Nephron (organoid): ENCODE measurements around the gene PAGR1.

Experiments used
- H3K27ac Mint-ChIP-seq, 3 experiments: 2 replicates each; pipeline ENCODE4 v1.8.0; 2020; ENCODE audit warnings: mixed read lengths in 3 of 3, mild to moderate bottlenecking in 2 of 3, moderate library complexity in 1 of 3
- H3K27me3 Mint-ChIP-seq: 2 replicates; pipeline ENCODE4 v1.8.0; 2021; ENCODE audit warnings: low read depth, mild to moderate bottlenecking, moderate library complexity, mixed read lengths
- H3K36me3 Mint-ChIP-seq: 2 replicates; pipeline ENCODE4 v1.8.0; 2020; ENCODE audit warnings: low read depth, mixed read lengths
- H3K4me1 Mint-ChIP-seq: 2 replicates; pipeline ENCODE4 v1.8.0; 2020; ENCODE audit warnings: mixed read lengths
- H3K4me3 Mint-ChIP-seq, 3 experiments: 2 replicates each; pipeline ENCODE4 v1.8.0; 2020; ENCODE audit warnings: mild to moderate bottlenecking in 3 of 3, mixed read lengths in 3 of 3, moderate library complexity in 2 of 3
- H3K9me3 Mint-ChIP-seq: 2 replicates; pipeline ENCODE4 v1.8.0; 2020; ENCODE audit warnings: mixed read lengths
- TF ChIP-seq, protein P1 (sequence below), 3 experiments: fragments of 200-600 bp; sonication (generic); IDR thresholded peaks; one replicate each; pipeline ENCODE4 v1.5.0; 2021; ENCODE audit warnings: antibody characterized with exemption in 3 of 3; ENCODE audit not compliant: unreplicated experiment in 3 of 3

PAGR1 gene

DNA sequence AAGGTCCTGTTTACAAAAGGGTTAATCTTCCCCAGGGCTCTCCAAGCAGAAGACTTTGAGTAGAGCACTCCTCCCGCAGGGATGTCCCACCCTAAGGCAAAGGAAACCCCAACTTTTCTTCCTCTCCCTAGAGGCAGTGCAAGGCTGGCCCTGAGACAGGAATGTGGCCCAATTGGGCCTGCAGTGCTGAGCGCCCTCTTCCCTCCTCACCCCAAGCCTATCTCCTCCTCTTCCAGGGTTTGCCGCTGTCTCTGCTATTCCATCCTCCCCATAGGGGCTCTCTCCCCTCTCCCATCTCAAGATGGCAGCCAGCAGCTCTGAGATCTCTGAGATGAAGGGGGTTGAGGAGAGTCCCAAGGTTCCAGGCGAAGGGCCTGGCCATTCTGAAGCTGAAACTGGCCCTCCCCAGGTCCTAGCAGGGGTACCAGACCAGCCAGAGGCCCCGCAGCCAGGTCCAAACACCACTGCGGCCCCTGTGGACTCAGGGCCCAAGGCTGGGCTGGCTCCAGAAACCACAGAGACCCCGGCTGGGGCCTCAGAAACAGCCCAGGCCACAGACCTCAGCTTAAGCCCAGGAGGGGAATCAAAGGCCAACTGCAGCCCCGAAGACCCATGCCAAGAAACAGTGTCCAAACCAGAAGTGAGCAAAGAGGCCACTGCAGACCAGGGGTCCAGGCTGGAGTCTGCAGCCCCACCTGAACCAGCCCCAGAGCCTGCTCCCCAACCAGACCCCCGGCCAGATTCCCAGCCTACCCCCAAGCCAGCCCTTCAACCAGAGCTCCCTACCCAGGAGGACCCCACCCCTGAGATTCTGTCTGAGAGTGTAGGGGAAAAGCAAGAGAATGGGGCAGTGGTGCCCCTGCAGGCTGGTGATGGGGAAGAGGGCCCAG, 3.0 kb upstream of the PAGR1 start:
- Mint-ChIP-seq H3K27ac (peak overlapping the region; percentile 90 to 99 (median 94)), H3K36me3 (peaks cover 16% of the 10 kb centered on the region), H3K4me3 (peak overlapping the region; percentile 86 to 96 (median 94)), H3K27me3 (no peaks in the 10 kb centered on the region), H3K9me3 (no peaks in the 10 kb centered on the region), H3K4me1 (peaks cover 54% of the 10 kb centered on the region)
- TF ChIP-seq, protein P1, sequence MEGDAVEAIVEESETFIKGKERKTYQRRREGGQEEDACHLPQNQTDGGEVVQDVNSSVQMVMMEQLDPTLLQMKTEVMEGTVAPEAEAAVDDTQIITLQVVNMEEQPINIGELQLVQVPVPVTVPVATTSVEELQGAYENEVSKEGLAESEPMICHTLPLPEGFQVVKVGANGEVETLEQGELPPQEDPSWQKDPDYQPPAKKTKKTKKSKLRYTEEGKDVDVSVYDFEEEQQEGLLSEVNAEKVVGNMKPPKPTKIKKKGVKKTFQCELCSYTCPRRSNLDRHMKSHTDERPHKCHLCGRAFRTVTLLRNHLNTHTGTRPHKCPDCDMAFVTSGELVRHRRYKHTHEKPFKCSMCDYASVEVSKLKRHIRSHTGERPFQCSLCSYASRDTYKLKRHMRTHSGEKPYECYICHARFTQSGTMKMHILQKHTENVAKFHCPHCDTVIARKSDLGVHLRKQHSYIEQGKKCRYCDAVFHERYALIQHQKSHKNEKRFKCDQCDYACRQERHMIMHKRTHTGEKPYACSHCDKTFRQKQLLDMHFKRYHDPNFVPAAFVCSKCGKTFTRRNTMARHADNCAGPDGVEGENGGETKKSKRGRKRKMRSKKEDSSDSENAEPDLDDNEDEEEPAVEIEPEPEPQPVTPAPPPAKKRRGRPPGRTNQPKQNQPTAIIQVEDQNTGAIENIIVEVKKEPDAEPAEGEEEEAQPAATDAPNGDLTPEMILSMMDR (IDR thresholded peaks at IDR 0.05; ENCODE audit: unreplicated experiment in 3 of 3) = no peak

DNA sequence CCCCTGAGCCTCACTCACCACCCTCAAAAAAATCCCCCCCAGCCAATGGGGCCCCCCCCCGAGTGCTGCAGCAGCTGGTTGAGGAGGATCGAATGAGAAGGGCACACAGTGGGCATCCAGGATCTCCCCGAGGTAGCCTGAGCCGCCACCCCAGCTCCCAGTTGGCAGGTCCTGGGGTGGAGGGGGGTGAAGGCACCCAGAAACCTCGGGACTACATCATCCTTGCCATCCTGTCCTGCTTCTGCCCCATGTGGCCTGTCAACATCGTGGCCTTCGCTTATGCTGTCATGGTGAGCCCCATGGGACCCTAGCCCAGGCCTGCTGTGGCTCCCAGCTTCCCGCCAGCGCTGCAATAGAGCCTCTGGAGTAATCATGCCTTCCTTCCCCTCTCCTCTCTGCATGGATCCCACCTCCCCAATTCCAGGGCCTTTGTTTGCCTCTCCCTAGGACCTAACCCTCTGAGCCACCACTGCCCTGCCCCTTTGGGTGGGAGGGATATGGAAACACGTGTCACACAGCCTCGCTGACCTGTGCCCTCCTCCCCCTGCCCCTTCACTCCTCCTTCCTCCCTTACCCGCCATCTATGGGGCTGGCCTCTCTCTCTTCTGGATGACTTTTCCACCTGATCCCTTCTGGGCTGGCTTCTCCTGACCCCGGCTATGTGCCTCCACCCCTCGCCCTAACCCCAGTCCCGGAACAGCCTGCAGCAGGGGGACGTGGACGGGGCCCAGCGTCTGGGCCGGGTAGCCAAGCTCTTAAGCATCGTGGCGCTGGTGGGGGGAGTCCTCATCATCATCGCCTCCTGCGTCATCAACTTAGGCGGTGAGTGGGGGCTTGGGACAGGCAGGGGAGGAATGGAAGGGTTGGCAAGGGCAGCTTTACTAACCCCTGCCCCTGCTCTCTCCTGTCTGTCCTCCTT, 2.0 kb upstream of the PAGR1 start:
- Mint-ChIP-seq H3K4me3 (peak overlapping the region; percentile 93 to 96 (median 94)), H3K36me3 (peaks cover 18% of the 10 kb centered on the region), H3K27me3 (no peaks in the 10 kb centered on the region), H3K27ac (peak overlapping the region; percentile 78 to 94 (median 94)), H3K9me3 (no peaks in the 10 kb centered on the region), H3K4me1 (peaks cover 53% of the 10 kb centered on the region)
- TF ChIP-seq, protein P1 (IDR thresholded peaks at IDR 0.05; ENCODE audit: unreplicated experiment in 3 of 3) = no peak

DNA sequence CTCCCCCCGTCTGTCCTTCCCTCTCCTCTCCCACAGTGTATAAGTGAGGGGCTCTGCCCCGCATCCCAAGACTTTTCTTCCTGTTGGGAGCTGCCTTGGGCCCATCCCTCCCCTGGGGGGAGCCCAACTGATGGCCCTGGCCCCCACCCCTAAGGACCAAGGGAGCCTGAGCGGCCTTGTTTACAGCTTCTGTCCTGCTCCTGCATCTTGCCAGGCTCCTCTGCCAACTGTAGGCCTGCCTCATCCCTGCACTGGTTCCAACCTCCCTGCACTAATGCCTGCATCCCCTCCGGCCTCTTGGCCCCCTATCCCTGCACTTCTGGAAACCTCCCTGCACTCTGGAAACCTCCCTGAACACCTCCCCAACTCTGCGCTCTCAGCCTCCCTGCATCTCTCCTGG, 1.4 kb upstream of the PAGR1 start:
- Mint-ChIP-seq H3K36me3 (peaks cover 24% of the 10 kb centered on the region), H3K4me1 (peaks cover 57% of the 10 kb centered on the region), H3K4me3 (peak overlapping the region; percentile 93 to 96 (median 94)), H3K27me3 (no peaks in the 10 kb centered on the region), H3K9me3 (no peaks in the 10 kb centered on the region), H3K27ac (peak overlapping the region; percentile 94 to 97 (median 94))
- TF ChIP-seq, protein P1 (IDR thresholded peaks at IDR 0.05; ENCODE audit: unreplicated experiment in 3 of 3) = no peak

DNA sequence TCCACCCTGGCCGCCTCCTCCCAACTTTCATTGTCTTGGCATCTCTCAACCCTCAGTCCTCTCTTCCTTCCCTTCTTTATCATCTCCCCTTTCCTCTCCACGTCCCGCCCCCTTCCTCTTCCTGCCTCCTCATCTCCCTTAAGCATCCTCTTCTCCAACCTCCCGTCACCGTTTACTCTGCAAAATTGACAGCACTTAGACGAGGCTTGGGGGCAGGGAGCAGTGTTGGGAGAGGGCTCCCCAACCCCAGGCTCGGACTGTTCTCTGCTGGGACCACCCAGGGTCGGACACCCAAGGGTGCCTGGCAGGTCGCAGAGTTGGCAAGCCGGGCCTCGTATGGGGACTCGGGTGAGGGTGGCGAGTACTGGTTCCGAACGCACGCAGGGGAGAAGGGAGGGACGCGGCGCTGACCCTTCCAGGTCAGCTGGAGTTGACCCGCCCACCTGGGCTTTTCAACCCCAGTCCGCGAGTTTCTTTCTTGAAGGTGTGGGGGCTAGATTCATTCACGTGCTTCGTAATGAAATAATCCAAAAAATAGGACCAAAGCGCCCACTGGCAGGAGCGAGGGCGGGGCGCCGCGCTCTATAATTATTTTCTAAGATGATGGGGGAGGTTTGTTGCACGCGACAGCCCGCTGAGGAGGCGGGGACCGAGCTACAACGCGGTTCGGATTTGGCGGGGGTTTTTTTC, 775 bp upstream of the PAGR1 start:
- Mint-ChIP-seq H3K27ac (peak overlapping the region; percentile 94 to 97 (median 94)), H3K4me3 (peak overlapping the region; percentile 93 to 96 (median 94)), H3K27me3 (no peaks in the 10 kb centered on the region), H3K9me3 (no peaks in the 10 kb centered on the region), H3K36me3 (peaks cover 29% of the 10 kb centered on the region), H3K4me1 (peaks cover 57% of the 10 kb centered on the region)
- TF ChIP-seq, protein P1 (IDR thresholded peaks at IDR 0.05; ENCODE audit: unreplicated experiment in 3 of 3) = no peak

DNA sequence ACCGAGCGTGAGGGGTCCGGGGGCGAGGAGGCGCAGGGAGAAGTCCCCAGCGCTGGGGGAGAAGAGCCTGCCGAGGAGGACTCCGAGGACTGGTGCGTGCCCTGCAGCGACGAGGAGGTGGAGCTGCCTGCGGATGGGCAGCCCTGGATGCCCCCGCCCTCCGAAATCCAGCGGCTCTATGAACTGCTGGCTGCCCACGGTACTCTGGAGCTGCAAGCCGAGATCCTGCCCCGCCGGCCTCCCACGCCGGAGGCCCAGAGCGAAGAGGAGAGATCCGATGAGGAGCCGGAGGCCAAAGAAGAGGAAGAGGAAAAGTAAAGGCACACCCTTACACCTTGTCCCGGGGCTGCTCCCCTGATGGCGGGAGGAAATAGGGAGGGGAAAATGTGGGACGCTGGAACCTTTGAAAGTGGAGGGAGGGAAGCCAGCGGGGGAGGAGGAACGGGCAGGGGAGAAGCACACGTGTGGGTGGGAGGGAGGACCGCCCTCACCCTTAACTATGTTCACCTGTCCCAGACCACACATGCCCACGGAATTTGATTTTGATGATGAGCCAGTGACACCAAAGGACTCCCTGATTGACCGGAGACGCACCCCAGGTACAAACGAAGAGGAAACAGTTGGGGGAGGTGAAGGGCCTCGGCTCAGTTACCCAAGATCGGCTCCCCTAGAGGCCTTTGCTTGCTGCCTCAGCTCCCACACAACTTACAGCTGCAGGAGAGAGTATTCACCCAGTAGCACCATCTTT, 916 bp downstream of the PAGR1 start:
- peaks cover 60% of the 10 kb centered on the region for H3K4me1 Mint-ChIP-seq
- H3K27me3 Mint-ChIP-seq = no peaks in the 10 kb centered on the region
- H3K27ac Mint-ChIP-seq = peak overlapping the region; percentile 77 to 97 (median 90)
- H3K9me3 Mint-ChIP-seq = no peaks in the 10 kb centered on the region
- H3K36me3 Mint-ChIP-seq = peaks cover 29% of the 10 kb centered on the region
- peak overlapping the region; percentile 93 to 96 (median 94) for H3K4me3 Mint-ChIP-seq
- TF ChIP-seq, protein P1 (IDR thresholded peaks at IDR 0.05; ENCODE audit: unreplicated experiment in 3 of 3) = no peak
